Kidney (tissue), 14 donors: Measurements from ENCODE around the gene NEK9. TPM values are rescaled to one million over a fixed set of nuclear protein-coding genes. Genes with fewer than 3 reads are reported as not detected.

Experiments
- DNase-seq, 5 donors: peaks; one replicate each; pipeline ENCODE4 v3.0.0-alpha.2; 2013 to 2020
- FAIRE-seq: peaks from 2 replicates; lab custom pipeline; 2012; peaks lifted over from hg19 to GRCh38; lab: Jason Lieb, UNC
- H3K27ac ChIP-seq, 2 donors: one replicate each; pipeline ENCODE4 v1.7.0; 2013; ENCODE audit warnings: low read depth in 2 of 2, low read length in 2 of 2, inconsistent platforms in 1 of 2
- H3K27me3 ChIP-seq: one replicate; pipeline ENCODE4 v1.7.1; 2013; ENCODE audit warnings: low read length, inconsistent platforms; ENCODE audit not compliant: control insufficient read depth, insufficient read depth
- H3K36me3 ChIP-seq, 3 donors: one replicate each; pipeline versions ENCODE4 v1.7.0 to v1.7.1; 2013; ENCODE audit warnings: low read length in 3 of 3, control low read depth in 1 of 3, inconsistent platforms in 1 of 3; ENCODE audit not compliant: insufficient read depth in 3 of 3, control insufficient read depth in 2 of 3
- H3K4me1 ChIP-seq, 3 donors: one replicate each; pipeline versions ENCODE4 v1.7.0 to v1.7.1; 2013; ENCODE audit warnings: low read length in 3 of 3, inconsistent platforms in 1 of 3, low read depth in 1 of 3; ENCODE audit not compliant: control insufficient read depth in 2 of 3, insufficient read depth in 2 of 3
- H3K4me3 ChIP-seq, 3 donors: one replicate each; pipeline versions ENCODE4 v1.7.0 to v1.8.1; 2013; ENCODE audit warnings: low read length in 3 of 3, control low read depth in 1 of 3, inconsistent platforms in 1 of 3
- H3K9ac ChIP-seq, 3 donors: one replicate each; pipeline versions ENCODE4 v1.7.0 to v1.7.1; 2013; ENCODE audit warnings: low read length in 3 of 3, control low read depth in 1 of 3, inconsistent platforms in 1 of 3
- H3K9me3 ChIP-seq, 3 donors: one replicate each; pipeline versions ENCODE4 v1.7.0 to v1.7.1; 2013; ENCODE audit warnings: low read length in 3 of 3, control low read depth in 1 of 3, inconsistent platforms in 1 of 3; ENCODE audit not compliant: control insufficient read depth in 2 of 3, insufficient read depth in 1 of 3
- intact Hi-C: fragments of 100-400 bp; cut with DNase I; formaldehyde crosslinking; loops from one replicate; pipeline ENCODE4 v1.11.1; 2022
- polyA plus RNA-seq: library from polyadenylated mRNA; stranded (reverse); fragments of 350-450 nt; fragmentation: Illumina TruSeq; extraction: RNeasy Lipid Tissue Mini Kit (QIAGEN cat#74804); gene quantifications from one replicate; pipeline ENCODE4 v1.2.3, GENCODE V29; 2014; ENCODE audit warnings: low read depth, low replicate concordance; ENCODE audit not compliant: insufficient read depth
- total RNA-seq: library from RNA; stranded (reverse); fragmentation: NEBNext Ultra II Directional; extraction: Animal tissue kit (Norgen Biotek cat#: 25700); gene quantifications from one replicate; pipeline ENCODE4 v1.2.1, GENCODE V29; 2021
- TF ChIP-seq, protein P1 (sequence below): IDR thresholded peaks from 3 replicates; pipeline ENCODE4 v1.5.1; 2012; ENCODE audit warnings: mild to moderate bottlenecking, moderate library complexity, borderline replicate concordance; ENCODE audit not compliant: insufficient read depth; ENCODE audit errors: extremely low read depth
- donor health status: control.
- donor health status: control.
- donor health status: control.
- donor health status: control.
- donor health status: control.
- donor health status: DM: yes; HTN: yes; CAD: no.
- donor health status: Normal renal cell carcinoma (clear cell type).

NEK9 gene
- total and polyA plus RNA-seq, 2 donors from 2014 or later = 25.4 to 81.5 TPM

DNA sequence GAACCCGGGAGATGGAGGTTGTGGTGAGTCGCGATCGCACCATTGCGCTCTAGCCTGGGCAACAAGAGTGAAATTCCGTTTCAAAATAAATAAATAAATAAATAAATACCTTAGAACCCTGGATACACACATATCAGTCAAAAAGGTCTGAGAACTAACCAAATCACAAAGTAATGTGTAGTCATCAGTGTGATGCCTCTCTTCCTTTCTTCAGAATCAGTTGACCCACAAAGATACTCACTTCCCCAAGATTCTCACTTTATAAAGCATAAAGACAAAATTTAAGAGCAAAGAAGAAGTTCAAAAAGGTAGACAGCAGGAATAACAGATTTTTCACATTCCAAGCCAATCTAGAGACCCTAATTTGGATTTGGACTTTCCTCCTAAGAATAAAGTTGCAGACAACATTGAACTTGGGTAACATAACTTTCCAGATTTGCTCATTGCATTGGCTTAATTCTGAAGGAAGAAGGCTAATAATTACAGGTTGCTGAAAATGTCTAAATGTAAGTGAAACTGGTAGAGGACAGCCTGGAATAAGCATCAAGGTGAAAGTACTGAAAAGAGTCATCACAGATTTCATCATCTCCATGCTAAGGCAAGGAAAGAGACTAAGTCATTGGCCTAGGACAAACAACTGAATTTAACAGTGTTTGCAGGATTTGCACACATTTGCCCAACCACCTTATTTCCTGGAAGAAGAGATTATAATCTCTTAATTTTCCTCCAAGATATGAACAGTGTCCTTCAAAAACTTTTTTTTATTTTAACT lies 32.2 kb upstream of the NEK9 start:
- no peak overlapping the region for H3K27ac ChIP-seq
- H3K36me3 ChIP-seq = peaks cover 0 to 2% (median 0%) of the 10 kb centered on the region in 3 donors
- no peak overlapping the region for H3K9ac ChIP-seq
- FAIRE-seq (no peak), DNase-seq (no peak)
- H3K4me1 ChIP-seq = peaks cover 0 to 3% (median 0%) of the 10 kb centered on the region in 3 donors
- H3K4me3 ChIP-seq = no peak overlapping the region
- TF ChIP-seq, protein P1, sequence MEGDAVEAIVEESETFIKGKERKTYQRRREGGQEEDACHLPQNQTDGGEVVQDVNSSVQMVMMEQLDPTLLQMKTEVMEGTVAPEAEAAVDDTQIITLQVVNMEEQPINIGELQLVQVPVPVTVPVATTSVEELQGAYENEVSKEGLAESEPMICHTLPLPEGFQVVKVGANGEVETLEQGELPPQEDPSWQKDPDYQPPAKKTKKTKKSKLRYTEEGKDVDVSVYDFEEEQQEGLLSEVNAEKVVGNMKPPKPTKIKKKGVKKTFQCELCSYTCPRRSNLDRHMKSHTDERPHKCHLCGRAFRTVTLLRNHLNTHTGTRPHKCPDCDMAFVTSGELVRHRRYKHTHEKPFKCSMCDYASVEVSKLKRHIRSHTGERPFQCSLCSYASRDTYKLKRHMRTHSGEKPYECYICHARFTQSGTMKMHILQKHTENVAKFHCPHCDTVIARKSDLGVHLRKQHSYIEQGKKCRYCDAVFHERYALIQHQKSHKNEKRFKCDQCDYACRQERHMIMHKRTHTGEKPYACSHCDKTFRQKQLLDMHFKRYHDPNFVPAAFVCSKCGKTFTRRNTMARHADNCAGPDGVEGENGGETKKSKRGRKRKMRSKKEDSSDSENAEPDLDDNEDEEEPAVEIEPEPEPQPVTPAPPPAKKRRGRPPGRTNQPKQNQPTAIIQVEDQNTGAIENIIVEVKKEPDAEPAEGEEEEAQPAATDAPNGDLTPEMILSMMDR = no peak
- H3K27me3 ChIP-seq = no peaks in the 10 kb centered on the region
- no peaks in the 10 kb centered on the region for H3K9me3 ChIP-seq
- intact Hi-C loops = no loop called here

DNA sequence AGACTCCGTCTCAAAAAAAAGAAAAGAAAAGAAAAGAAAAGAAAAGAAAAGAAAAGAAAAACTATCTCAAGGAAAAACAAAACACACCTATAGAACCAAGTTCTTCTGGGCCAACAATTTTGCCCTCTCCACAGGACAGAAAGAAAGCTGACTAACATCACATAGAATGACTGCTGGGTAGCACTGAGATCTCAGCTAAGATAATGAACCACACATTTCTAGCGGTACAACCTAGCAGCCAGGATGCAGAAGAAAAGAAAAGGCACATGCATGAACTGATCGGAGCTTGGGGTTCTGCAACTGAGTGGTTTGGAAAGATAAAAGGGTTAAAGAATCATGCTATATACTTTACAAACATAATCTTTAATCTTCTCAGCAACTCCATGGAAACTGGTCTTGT lies 30.1 kb upstream of the NEK9 start:
- TF ChIP-seq, protein P1 = no peak
- Histone ChIP-seq H3K4me3 (no peak overlapping the region), H3K9me3 (no peaks in the 10 kb centered on the region), H3K27ac (no peak overlapping the region), H3K36me3 (no peaks in the 10 kb centered on the region), H3K27me3 (no peaks in the 10 kb centered on the region), H3K4me1 (peaks cover 0 to 3% (median 0%) of the 10 kb centered on the region in 3 donors), H3K9ac (no peak overlapping the region)
- intact Hi-C loops = no loop called here
- DNase-seq (no peak), FAIRE-seq (no peak)

GRCh38 chr14:75156111-75156510 lies 29.3 kb upstream of the NEK9 start:
- H3K36me3 ChIP-seq = peaks cover 0 to 5% (median 2%) of the 10 kb centered on the region in 3 donors
- TF ChIP-seq, protein P1 = no peak
- H3K27ac ChIP-seq = no peak overlapping the region
- H3K27me3 ChIP-seq = no peaks in the 10 kb centered on the region
- H3K9ac ChIP-seq = no peak overlapping the region
- DNase-seq (no peak), FAIRE-seq (no peak)
- H3K9me3 ChIP-seq = no peaks in the 10 kb centered on the region
- H3K4me1 ChIP-seq = peaks cover 0 to 3% (median 0%) of the 10 kb centered on the region in 3 donors
- intact Hi-C loops = no loop called here
- H3K4me3 ChIP-seq = no peak overlapping the region
